Gastrocnemius medialis (tissue), 4 donors: Measurements from ENCODE around the gene STK11IP. TPM values are rescaled to one million over a fixed set of nuclear protein-coding genes. Genes with fewer than 3 reads are reported as not detected.

Source experiments
- ATAC-seq, 2 donors: fragments of 150-250 bp; one replicate each; pipeline ENCODE4 v1.9.1; 2016
- DNase-seq, 2 donors: peaks; one replicate each; pipeline ENCODE4 v3.0.0-alpha.2; 2019
- H3K27ac ChIP-seq, 4 donors: fragments of 200-600 bp; sonication (generic); 1 replicate in 1 of 4; 2 replicates in 3 of 4; pipeline ENCODE4 v1.5.1; 2016 to 2018; ENCODE audit warnings: mild to moderate bottlenecking in 2 of 4, moderate library complexity in 1 of 4
- H3K27me3 ChIP-seq, 3 donors: fragments of 200-600 bp; sonication (generic) in 2 of 3; 1 replicate in 1 of 3; 2 replicates in 2 of 3; pipeline versions ENCODE4 v1.5.1 to v1.6.0; 2016 to 2019; ENCODE audit warnings: mild to moderate bottlenecking in 1 of 3, moderate library complexity in 1 of 3
- H3K36me3 ChIP-seq, 2 donors: fragments of 200-600 bp; sonication (generic) in 1 of 2; one replicate each; pipeline ENCODE4 v1.5.1; 2017 to 2018
- H3K4me1 ChIP-seq, 2 donors: fragments of 200-600 bp; sonication (generic) in 1 of 2; one replicate each; pipeline ENCODE4 v1.5.1; 2016 to 2017; ENCODE audit warnings: mild to moderate bottlenecking in 2 of 2
- H3K4me3 ChIP-seq, 4 donors: fragments of 200-600 bp; sonication (generic) in 3 of 4; 1 replicate in 1 of 4; 2 replicates in 3 of 4; pipeline ENCODE4 v1.5.1; 2016 to 2019; ENCODE audit warnings: mild to moderate bottlenecking in 2 of 4
- H3K9me3 ChIP-seq, 3 donors: fragments of 200-600 bp; sonication (generic) in 2 of 3; 1 replicate in 1 of 3; 2 replicates in 2 of 3; pipeline ENCODE4 v1.5.1; 2016 to 2019
- POLR2A ChIP-seq, 2 donors: fragments of 450-650 bp; IDR thresholded peaks; one replicate each; pipeline ENCODE4 v1.6.1; 2017; ENCODE audit warnings: antibody characterized with exemption in 2 of 2, mild to moderate bottlenecking in 2 of 2, moderate library complexity in 2 of 2
- in situ Hi-C, 4 donors: fragments of 200-750 bp; cut with MboI; loops; one replicate each; pipeline versions ENCODE4 v1.15.0 to v1.8.0; 2017; ENCODE audit warnings: low sequenced_read_pairs in 4 of 4
- intact Hi-C: fragments of 100-400 bp; cut with DNase I; formaldehyde crosslinking; loops from one replicate; pipeline ENCODE4 v1.15.1; 2023; ENCODE audit warnings: low total_unique reads
- total RNA-seq, 4 donors: library from RNA; depleted of rRNA; stranded (reverse); fragments of >200 nt; gene quantifications; one replicate each; pipeline versions ENCODE4 v1.1.0 to v1.2.3, GENCODE V29; 2016
- TF ChIP-seq, protein P1 (sequence below), 5 experiments: fragments of 450-650 bp in 3 of 5; fragments of 200-600 bp in 2 of 5; sonication (generic) in 2 of 5; IDR thresholded peaks in 4 of 5; conservative IDR thresholded peaks in 1 of 5; 1 replicate in 4 of 5; 2 replicates in 1 of 5; pipeline ENCODE4 v1.5.1; 2016 to 2019; ENCODE audit warnings: antibody characterized with exemption in 5 of 5, mild to moderate bottlenecking in 3 of 5, moderate library complexity in 3 of 5

STK11IP gene
- total RNA-seq, 4 donors from 2014 or later = 5.4 to 7.5 (median 6.5) TPM

DNA sequence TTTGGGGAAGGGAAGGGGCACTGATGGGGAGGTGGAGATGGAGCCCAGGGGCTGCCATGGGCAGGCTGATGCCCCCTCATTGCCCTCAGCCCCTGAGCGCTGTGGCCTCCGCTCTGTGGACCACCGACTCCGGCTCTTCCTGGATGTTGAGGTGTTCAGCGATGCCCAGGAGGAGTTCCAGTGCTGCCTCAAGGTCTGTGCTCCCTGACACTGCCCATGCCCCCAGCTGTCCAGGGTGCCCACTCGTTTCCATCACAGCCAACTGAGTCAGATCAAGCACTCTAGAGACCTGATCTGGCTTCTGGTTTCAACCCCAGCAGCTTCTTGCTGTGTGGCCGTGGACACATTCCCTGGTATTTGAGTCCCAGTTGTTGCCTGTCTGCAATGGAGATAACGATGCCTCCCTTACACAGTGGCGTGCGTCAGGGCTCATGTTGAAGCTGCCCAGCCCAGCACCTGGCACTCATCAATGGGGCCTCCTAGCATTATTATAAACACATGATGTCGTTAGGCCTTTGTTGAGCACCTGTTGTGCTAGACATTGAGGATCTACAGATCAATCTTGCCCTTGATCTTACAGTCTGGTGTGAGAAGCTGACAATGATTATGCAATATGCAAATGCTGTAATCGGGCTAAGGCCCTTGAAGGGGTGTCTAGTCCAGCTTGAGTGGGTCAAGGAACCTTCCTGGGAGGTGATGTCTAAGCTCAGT is 14.4 kb downstream of the STK11IP start:
- no peaks in the 10 kb centered on the region for H3K27me3 ChIP-seq
- H3K36me3 ChIP-seq = peaks cover 0 to 63% of the 10 kb centered on the region in 2 donors
- DNase-seq = no peak
- no peaks in the 10 kb centered on the region for H3K9me3 ChIP-seq
- in situ Hi-C loops (no loop called here), intact Hi-C loops (no loop called here)
- TF ChIP-seq, protein P1, sequence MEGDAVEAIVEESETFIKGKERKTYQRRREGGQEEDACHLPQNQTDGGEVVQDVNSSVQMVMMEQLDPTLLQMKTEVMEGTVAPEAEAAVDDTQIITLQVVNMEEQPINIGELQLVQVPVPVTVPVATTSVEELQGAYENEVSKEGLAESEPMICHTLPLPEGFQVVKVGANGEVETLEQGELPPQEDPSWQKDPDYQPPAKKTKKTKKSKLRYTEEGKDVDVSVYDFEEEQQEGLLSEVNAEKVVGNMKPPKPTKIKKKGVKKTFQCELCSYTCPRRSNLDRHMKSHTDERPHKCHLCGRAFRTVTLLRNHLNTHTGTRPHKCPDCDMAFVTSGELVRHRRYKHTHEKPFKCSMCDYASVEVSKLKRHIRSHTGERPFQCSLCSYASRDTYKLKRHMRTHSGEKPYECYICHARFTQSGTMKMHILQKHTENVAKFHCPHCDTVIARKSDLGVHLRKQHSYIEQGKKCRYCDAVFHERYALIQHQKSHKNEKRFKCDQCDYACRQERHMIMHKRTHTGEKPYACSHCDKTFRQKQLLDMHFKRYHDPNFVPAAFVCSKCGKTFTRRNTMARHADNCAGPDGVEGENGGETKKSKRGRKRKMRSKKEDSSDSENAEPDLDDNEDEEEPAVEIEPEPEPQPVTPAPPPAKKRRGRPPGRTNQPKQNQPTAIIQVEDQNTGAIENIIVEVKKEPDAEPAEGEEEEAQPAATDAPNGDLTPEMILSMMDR (IDR thresholded peaks at IDR 0.05 in 4 of 5, conservative IDR thresholded peaks at IDR 0.05 in 1 of 5) = no peak
- no peak for TF ChIP-seq POLR2A (IDR thresholded peaks at IDR 0.05)
- H3K4me3 ChIP-seq = no peak overlapping the region
- H3K27ac ChIP-seq = no peak overlapping the region
- no peak for ATAC-seq
- peaks cover 0 to 4% of the 10 kb centered on the region in 2 donors for H3K4me1 ChIP-seq

DNA sequence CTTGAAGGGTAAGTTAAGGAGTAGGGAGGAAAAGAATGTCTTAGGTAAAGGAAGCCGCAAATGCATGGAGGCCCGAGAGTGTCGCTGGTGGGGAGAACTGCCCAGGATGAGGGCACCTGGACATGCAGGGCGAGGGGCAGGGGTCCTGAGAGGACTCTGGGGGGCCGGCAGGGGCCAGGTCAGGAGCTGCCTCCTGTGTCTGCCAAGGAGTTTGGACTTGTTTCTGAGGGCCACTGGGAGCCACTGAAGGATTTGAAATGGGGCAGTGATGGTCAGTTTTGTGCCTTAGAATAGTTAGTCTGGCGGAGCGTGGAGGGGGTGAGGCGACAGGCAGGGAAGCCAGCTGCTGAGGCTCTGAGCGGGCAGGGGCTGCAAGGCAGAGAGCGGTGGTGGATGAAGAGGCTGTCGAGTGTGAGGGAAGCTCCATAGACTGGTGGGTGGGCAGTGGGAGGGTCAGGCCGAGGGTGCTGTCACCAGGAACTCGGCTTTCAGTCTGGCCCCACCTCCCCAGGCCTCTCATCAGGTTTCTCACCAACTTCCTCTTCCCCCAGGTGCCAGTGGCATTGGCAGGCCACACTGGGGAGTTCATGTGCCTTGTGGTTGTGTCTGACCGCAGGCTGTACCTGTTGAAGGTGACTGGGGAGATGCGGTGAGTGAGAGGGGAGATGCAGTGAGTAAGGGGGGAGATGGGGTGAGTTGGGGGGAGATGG is 15.1 kb downstream of the STK11IP start:
- in situ Hi-C loops (no loop called here), intact Hi-C loops (no loop called here)
- no peak for DNase-seq
- ATAC-seq = no peak
- Histone ChIP-seq H3K4me3 (no peak overlapping the region), H3K36me3 (peaks cover 0 to 56% of the 10 kb centered on the region in 2 donors), H3K27me3 (no peaks in the 10 kb centered on the region), H3K4me1 (peaks cover 0 to 4% of the 10 kb centered on the region in 2 donors), H3K27ac (no peak overlapping the region), H3K9me3 (no peaks in the 10 kb centered on the region)
- TF ChIP-seq, protein P1 (IDR thresholded peaks at IDR 0.05 in 4 of 5, conservative IDR thresholded peaks at IDR 0.05 in 1 of 5) = no peak
- TF ChIP-seq POLR2A (IDR thresholded peaks at IDR 0.05) = no peak

DNA sequence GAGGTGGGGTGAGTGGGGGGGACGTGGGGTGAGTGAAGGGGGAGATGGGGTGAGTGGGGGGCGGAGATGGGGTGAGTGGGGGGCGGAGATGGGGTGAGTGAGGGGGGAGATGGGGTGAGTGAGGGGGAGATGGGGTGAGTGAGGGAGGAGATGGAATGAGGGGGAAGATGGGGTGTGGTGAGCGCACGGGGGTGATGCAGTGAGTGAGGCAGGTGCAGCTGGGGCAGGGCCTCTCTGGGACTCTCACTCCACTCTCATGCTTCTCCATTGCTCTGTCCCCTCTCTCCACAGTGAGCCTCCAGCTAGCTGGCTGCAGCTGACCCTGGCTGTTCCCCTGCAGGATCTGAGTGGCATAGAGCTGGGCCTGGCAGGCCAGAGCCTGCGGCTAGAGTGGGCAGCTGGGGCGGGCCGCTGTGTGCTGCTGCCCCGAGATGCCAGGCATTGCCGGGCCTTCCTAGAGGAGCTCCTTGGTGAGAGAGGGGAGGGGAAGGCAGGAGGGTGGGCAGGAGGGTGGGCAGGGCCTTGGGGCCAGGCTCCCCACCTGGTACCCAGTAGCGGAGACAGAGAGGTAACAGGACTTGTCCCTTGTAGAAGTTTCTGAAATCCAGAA is 15.9 kb downstream of the STK11IP start:
- H3K4me3 ChIP-seq = no peak overlapping the region
- in situ Hi-C loops (no loop called here), intact Hi-C loops (no loop called here)
- no peaks in the 10 kb centered on the region for H3K9me3 ChIP-seq
- no peaks in the 10 kb centered on the region for H3K27me3 ChIP-seq
- TF ChIP-seq, protein P1 (IDR thresholded peaks at IDR 0.05 in 4 of 5, conservative IDR thresholded peaks at IDR 0.05 in 1 of 5) = no peak
- no peak for TF ChIP-seq POLR2A (IDR thresholded peaks at IDR 0.05)
- no peak overlapping the region for H3K27ac ChIP-seq
- no peak for ATAC-seq
- peaks cover 0 to 49% of the 10 kb centered on the region in 2 donors for H3K36me3 ChIP-seq
- peaks cover 0 to 4% of the 10 kb centered on the region in 2 donors for H3K4me1 ChIP-seq
- no peak for DNase-seq

DNA sequence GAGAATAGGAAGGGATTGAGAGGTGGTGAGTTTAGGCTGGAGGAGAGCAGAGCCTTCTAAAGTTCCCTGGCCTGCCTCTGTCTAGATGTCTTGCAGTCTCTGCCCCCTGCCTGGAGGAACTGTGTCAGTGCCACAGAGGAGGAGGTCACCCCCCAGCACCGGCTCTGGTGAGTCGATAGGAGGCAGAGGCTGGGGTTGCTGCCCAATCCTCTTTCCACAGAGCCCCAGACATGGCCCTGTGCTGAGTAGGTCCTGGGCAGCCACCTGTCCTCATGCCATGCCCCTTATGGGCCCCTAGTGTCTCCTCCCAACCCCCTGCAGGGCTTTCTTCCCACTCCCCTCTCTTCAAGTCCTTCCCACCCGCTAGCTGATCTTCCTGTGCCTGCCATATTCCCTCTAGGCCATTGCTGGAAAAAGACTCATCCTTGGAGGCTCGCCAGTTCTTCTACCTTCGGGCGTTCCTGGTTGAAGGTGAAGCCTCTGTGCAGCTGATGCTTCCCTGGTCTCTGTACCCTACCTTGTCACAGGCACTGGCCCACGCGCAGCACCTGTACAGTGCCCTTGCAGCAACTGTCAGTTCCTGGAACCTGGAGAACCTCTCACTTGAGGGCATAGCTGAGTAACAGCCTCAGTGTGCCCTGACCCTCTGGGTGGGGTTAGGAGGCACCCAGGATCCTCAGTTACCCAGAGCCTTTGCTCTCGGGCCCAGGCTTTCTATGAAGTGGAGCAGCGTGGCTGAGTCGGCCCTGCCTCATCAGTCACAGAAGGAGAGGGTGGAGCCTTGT is 16.6 kb downstream of the STK11IP start:
- Histone ChIP-seq H3K36me3 (peaks cover 0 to 42% of the 10 kb centered on the region in 2 donors), H3K4me1 (peaks cover 0 to 4% of the 10 kb centered on the region in 2 donors), H3K27ac (no peak overlapping the region), H3K4me3 (no peak overlapping the region), H3K27me3 (no peaks in the 10 kb centered on the region), H3K9me3 (no peaks in the 10 kb centered on the region)
- in situ Hi-C loops (no loop called here), intact Hi-C loops (no loop called here)
- DNase-seq (no peak), ATAC-seq (no peak)
- TF ChIP-seq, protein P1 (IDR thresholded peaks at IDR 0.05 in 4 of 5, conservative IDR thresholded peaks at IDR 0.05 in 1 of 5) = no peak
- TF ChIP-seq POLR2A (IDR thresholded peaks at IDR 0.05) = no peak
